Endothelial cell of hepatic sinusoid (primary cell): Measurements from ENCODE around the gene DOCK11.
"Not testable (repeated sequence)": the region's sequence is repeated elsewhere in the genome, so short reads cannot be mapped to it uniquely, and the experiment has no call there.

Experiments
- in situ Hi-C: cut with HindIII; loops from 2 replicates; pipeline ENCODE4 v1.10.0; 2017; ENCODE audit warnings: low sequenced_read_pairs

Gene DOCK11

GRCh38 chrX:118565853-118566252 is 70.2 kb downstream of the DOCK11 start:
- in situ Hi-C loops, result no loop called here

- in situ Hi-C loops, result no loop called here
These were observed 70.7 kb downstream of the DOCK11 start for GRCh38 chrX:118566359-118566758.

- in situ Hi-C loops, result no loop called here
These were observed 74.1 kb downstream of the DOCK11 start for GRCh38 chrX:118569676-118570075.

GRCh38 chrX:118570209-118570608 is 74.6 kb downstream of the DOCK11 start:
- in situ Hi-C loops, result no loop called here

- in situ Hi-C loops, result no loop called here
These were observed 76.2 kb downstream of the DOCK11 start for GRCh38 chrX:118571836-118572235.

GRCh38 chrX:118574666-118575065 is 79.1 kb downstream of the DOCK11 start:
- in situ Hi-C loops, result no loop called here

- in situ Hi-C loops, result no loop called here
These were observed 81.4 kb downstream of the DOCK11 start for GRCh38 chrX:118577041-118577440.

- in situ Hi-C loops, result no loop called here
These were observed 83.8 kb downstream of the DOCK11 start for GRCh38 chrX:118579417-118579816.

GRCh38 chrX:118582926-118583325 is 87.3 kb downstream of the DOCK11 start:
- in situ Hi-C loops, result not testable (repeated sequence)

- in situ Hi-C loops, result no loop called here
These were observed 88.2 kb downstream of the DOCK11 start for GRCh38 chrX:118583781-118584180.

GRCh38 chrX:118585296-118585695 is 89.7 kb downstream of the DOCK11 start:
- in situ Hi-C loops, result no loop called here

GRCh38 chrX:118586206-118586605 is 90.6 kb downstream of the DOCK11 start:
- in situ Hi-C loops, result not testable (repeated sequence)

GRCh38 chrX:118588715-118589114 is 93.1 kb downstream of the DOCK11 start:
- in situ Hi-C loops, result no loop called here

- in situ Hi-C loops, result no loop called here
These were observed 93.6 kb downstream of the DOCK11 start for GRCh38 chrX:118589227-118589626.

GRCh38 chrX:118593407-118593806 is 97.8 kb downstream of the DOCK11 start:
- in situ Hi-C loops, result no loop called here

GRCh38 chrX:118594697-118595420 is 99.2 kb downstream of the DOCK11 start:
- in situ Hi-C loops, result no loop called here

- in situ Hi-C loops, result no loop called here
These were observed 100.0 kb downstream of the DOCK11 start for GRCh38 chrX:118595501-118596042.

GRCh38 chrX:118596390-118596789 is 100.8 kb downstream of the DOCK11 start:
- in situ Hi-C loops, result no loop called here

GRCh38 chrX:118603981-118604380 is 108.4 kb downstream of the DOCK11 start:
- in situ Hi-C loops, result no loop called here

- in situ Hi-C loops, result no loop called here
These were observed 116.7 kb downstream of the DOCK11 start for GRCh38 chrX:118612290-118612689.

- in situ Hi-C loops, result no loop called here
These were observed 118.5 kb downstream of the DOCK11 start for GRCh38 chrX:118614150-118614549.

- in situ Hi-C loops, result no loop called here
These were observed 119.5 kb downstream of the DOCK11 start for GRCh38 chrX:118615141-118615540.
